Naive B cell (primary cell): Measurements from ENCODE around the gene GMFB. TPM values are rescaled to one million over a fixed set of nuclear protein-coding genes. Genes with fewer than 3 reads are reported as not detected.
"Not testable (repeated sequence)": the region's sequence is repeated elsewhere in the genome, so short reads cannot be mapped to it uniquely, and the experiment has no call there.

ENCODE experiments used
- ATAC-seq, 2 donors: fragments of 150-1000 bp; cut with Tn5 transposase; 2 replicates each; pipeline ENCODE4 v1.10.0; 2021; ENCODE audit warnings: low read depth in 2 of 2, mild to moderate bottlenecking in 2 of 2, moderate library complexity in 2 of 2
- DNase-seq: peaks from one replicate; pipeline ENCODE4 v3.0.0; 2022
- H3K27ac Mint-ChIP-seq, 6 donors: one replicate each; pipeline ENCODE4 v1.8.0; 2020 to 2022; ENCODE audit warnings: mild to moderate bottlenecking in 6 of 6, mixed read lengths in 6 of 6, moderate library complexity in 5 of 6, inconsistent platforms in 2 of 6
- H3K27me3 Mint-ChIP-seq, 3 donors: one replicate each; pipeline ENCODE4 v1.8.0; 2021 to 2022; ENCODE audit warnings: mixed read lengths in 3 of 3, mild to moderate bottlenecking in 1 of 3
- H3K36me3 Mint-ChIP-seq, 2 donors: one replicate each; pipeline ENCODE4 v1.8.0; 2020 to 2022; ENCODE audit warnings: mixed read lengths in 2 of 2, inconsistent platforms in 1 of 2, mild to moderate bottlenecking in 1 of 2
- H3K4me1 Mint-ChIP-seq, 3 donors: one replicate each; pipeline ENCODE4 v1.8.0; 2020 to 2022; ENCODE audit warnings: mixed read lengths in 3 of 3, inconsistent platforms in 1 of 3, mild to moderate bottlenecking in 1 of 3, moderate library complexity in 1 of 3
- H3K4me3 Mint-ChIP-seq, 8 donors: one replicate each; pipeline ENCODE4 v1.8.0; 2020 to 2022; ENCODE audit warnings: mild to moderate bottlenecking in 8 of 8, mixed read lengths in 8 of 8, moderate library complexity in 8 of 8, inconsistent platforms in 2 of 8
- H3K9me3 Mint-ChIP-seq, 7 donors: one replicate each; pipeline ENCODE4 v1.8.0; 2020 to 2022; ENCODE audit warnings: mixed read lengths in 7 of 7, mild to moderate bottlenecking in 5 of 7, inconsistent platforms in 2 of 7, moderate library complexity in 1 of 7
- polyA plus RNA-seq, 6 donors: library from polyadenylated mRNA; unstranded; fragments of 300-500 nt; fragmentation: Illumina TruSeq; gene quantifications; one replicate each; pipeline ENCODE4 v1.2.3, GENCODE V29; 2021; ENCODE audit warnings: low read depth in 6 of 6

The GMFB gene
- polyA plus RNA-seq, 6 donors from 2014 or later = 36.4 to 45.5 (median 39.7) TPM

- Mint-ChIP-seq H3K9me3 (no peaks in the 10 kb centered on the region), H3K36me3 (no peaks in the 10 kb centered on the region), H3K27me3 (peaks cover 4 to 25% (median 8%) of the 10 kb centered on the region in 3 donors), H3K27ac (no peak overlapping the region), H3K4me3 (no peak overlapping the region), H3K4me1 (peaks cover 0 to 8% (median 0%) of the 10 kb centered on the region in 3 donors)
- DNase-seq = no peak
- no peak for ATAC-seq
These were observed 41.5 kb downstream of the GMFB start for GRCh38 chr14:54447231-54447692.

DNA sequence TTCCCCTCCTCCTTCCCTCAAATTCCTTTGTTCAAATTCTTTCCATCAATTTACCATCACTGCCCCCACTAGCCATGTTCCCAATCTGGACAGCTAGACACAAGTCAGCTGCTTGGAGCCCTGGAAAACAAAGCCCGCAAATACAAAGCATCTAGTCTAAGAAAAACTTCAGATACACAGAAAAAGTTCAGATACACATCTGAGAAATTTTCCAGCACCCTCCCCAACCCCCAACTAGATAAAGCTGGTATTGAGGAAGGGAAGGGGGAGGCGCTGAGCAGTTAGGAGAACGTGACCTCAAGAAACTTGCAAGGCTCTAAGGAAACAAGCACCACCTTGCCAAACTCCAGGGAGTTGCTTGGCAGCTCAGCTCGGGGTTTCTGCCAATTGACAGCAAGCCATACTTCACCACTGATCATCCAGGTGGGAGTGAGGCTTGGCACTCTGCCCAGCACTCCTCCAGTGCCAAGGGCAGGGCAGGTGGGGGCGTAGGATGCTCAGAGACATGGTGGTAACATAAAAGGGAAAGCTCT is 42.6 kb downstream of the GMFB start:
- H3K4me1 Mint-ChIP-seq = peaks cover 7 to 14% (median 8%) of the 10 kb centered on the region in 3 donors
- H3K27ac Mint-ChIP-seq = no peak overlapping the region
- ATAC-seq = no peak
- no peaks in the 10 kb centered on the region for H3K9me3 Mint-ChIP-seq
- peak overlapping the region in 1 of 8 donors; percentile 16 for H3K4me3 Mint-ChIP-seq
- H3K36me3 Mint-ChIP-seq = no peaks in the 10 kb centered on the region
- H3K27me3 Mint-ChIP-seq = peaks cover 4 to 25% (median 8%) of the 10 kb centered on the region in 3 donors
- DNase-seq = no peak

GRCh38 chr14:54444681-54445080 is 44.1 kb downstream of the GMFB start:
- H3K27me3 Mint-ChIP-seq = peaks cover 4 to 25% (median 8%) of the 10 kb centered on the region in 3 donors
- DNase-seq = no peak
- ATAC-seq = no peak

GRCh38 chr14:54443981-54444380 is 44.8 kb downstream of the GMFB start:
- ATAC-seq (no peak), DNase-seq (no peak)
- H3K4me3 Mint-ChIP-seq = no peak overlapping the region
- no peaks in the 10 kb centered on the region for H3K9me3 Mint-ChIP-seq
- peaks cover 4 to 20% (median 4%) of the 10 kb centered on the region in 3 donors for H3K27me3 Mint-ChIP-seq
- H3K4me1 Mint-ChIP-seq = peaks cover 16 to 24% (median 23%) of the 10 kb centered on the region in 3 donors
- peak overlapping the region in 2 of 6 donors; percentile 11 to 72 for H3K27ac Mint-ChIP-seq
- H3K36me3 Mint-ChIP-seq = no peaks in the 10 kb centered on the region

More at GRCh38 chr14:54444681-54445080, 44.1 kb downstream of the GMFB start:
- H3K9me3 Mint-ChIP-seq = no peaks in the 10 kb centered on the region
- peaks cover 16 to 17% (median 16%) of the 10 kb centered on the region in 3 donors for H3K4me1 Mint-ChIP-seq
- H3K4me3 Mint-ChIP-seq = peak overlapping the region in 3 of 8 donors; percentile 10 to 35 (median 31)
- H3K27ac Mint-ChIP-seq = no peak overlapping the region
- H3K36me3 Mint-ChIP-seq = no peaks in the 10 kb centered on the region

DNA sequence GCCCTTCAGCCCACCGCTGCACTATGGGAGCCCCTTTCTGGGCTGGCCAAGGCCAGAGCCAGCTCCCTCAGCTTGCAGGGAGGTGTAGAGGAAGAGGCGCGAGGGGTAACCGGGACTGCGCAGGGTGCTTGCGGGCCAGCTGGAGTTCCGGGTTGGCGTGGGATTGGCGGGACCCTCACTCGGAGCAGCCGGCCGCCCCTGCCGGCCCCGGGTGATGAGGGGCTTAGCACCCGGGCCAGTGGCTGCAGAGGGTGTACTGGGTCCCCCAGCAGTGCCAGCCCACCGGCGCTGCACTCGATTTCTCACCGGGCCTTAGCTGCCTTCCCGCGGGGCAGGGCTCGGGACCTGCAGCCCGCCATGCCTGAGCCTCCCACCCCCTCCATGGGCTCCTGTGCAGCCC is 45.8 kb downstream of the GMFB start:
- ATAC-seq, H3K9me3 Mint-ChIP-seq, H3K4me3 Mint-ChIP-seq, DNase-seq, H3K27ac Mint-ChIP-seq, H3K36me3 Mint-ChIP-seq: not testable (repeated sequence)
- Mint-ChIP-seq H3K4me1 (peaks cover 16 to 31% (median 23%) of the 10 kb centered on the region in 3 donors), H3K27me3 (peaks cover 0 to 19% (median 4%) of the 10 kb centered on the region in 3 donors)

- Mint-ChIP-seq H3K27me3 (peaks cover 0 to 13% (median 0%) of the 10 kb centered on the region in 3 donors), H3K4me1 (peaks cover 27 to 45% (median 28%) of the 10 kb centered on the region in 3 donors), H3K36me3 (no peaks in the 10 kb centered on the region), H3K9me3 (no peaks in the 10 kb centered on the region), H3K4me3 (peak within 1 kb of the TSS; percentile 88 to 94 (median 91)), H3K27ac (peak within 1 kb of the TSS; percentile 80 to 96 (median 92))
- ATAC-seq = peak; percentile 94
- DNase-seq = peak; percentile 94
These were observed 47.6 kb downstream of the GMFB start, which contains the start of gene CNIH1 for GRCh38 chr14:54440873-54441868. Gene CNIH1, minus strand, starts transcription at chr14:54441374. Its CDS starts 47 bp downstream, at chr14:54441327.

- H3K36me3 Mint-ChIP-seq = peaks cover 0 to 6% of the 10 kb centered on the region in 2 donors
- DNase-seq (no peak), ATAC-seq (no peak)
- H3K27ac Mint-ChIP-seq = peak overlapping the region; percentile 38 to 92 (median 80)
- H3K27me3 Mint-ChIP-seq = peaks cover 0 to 7% (median 0%) of the 10 kb centered on the region in 3 donors
- H3K9me3 Mint-ChIP-seq = no peaks in the 10 kb centered on the region
- H3K4me3 Mint-ChIP-seq = peak overlapping the region; percentile 84 to 92 (median 89)
- peaks cover 32 to 50% (median 34%) of the 10 kb centered on the region in 3 donors for H3K4me1 Mint-ChIP-seq
These were observed 48.3 kb downstream of the GMFB start for GRCh38 chr14:54440476-54440872.

- H3K9me3 Mint-ChIP-seq = no peaks in the 10 kb centered on the region
These were observed 48.7 kb downstream of the GMFB start for GRCh38 chr14:54440037-54440436.

DNA sequence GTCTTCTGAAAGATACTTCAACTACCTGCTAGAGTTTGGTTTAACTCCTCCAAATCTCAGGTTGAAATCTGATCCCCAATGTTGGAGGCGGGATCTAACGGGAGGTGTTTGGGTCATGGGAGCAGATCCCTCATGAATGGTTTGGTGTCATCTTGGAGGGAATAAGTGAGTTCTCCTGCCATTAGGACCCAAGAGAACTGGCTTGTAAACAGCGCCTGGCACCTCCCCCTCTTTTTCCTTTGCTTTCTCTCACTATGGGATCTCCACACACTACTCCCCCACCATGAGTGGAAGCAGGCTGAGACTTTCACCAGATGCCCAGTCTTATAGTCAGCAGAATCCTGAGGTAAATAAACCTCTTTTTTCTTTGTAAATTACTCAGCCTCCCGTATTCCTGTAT is 50.1 kb downstream of the GMFB start:
- Mint-ChIP-seq H3K9me3 (no peaks in the 10 kb centered on the region), H3K27me3 (no peaks in the 10 kb centered on the region), H3K4me1 (peaks cover 37 to 59% (median 46%) of the 10 kb centered on the region in 3 donors), H3K27ac (peak overlapping the region in 1 of 6 donors; percentile 65), H3K4me3 (peak overlapping the region in 4 of 8 donors; percentile 19 to 51 (median 46)), H3K36me3 (peaks cover 0 to 6% of the 10 kb centered on the region in 2 donors)
- DNase-seq = no peak
- no peak for ATAC-seq

More at GRCh38 chr14:54440037-54440436, 48.7 kb downstream of the GMFB start:
- H3K4me3 Mint-ChIP-seq = peak overlapping the region; percentile 84 to 92 (median 89)
- peaks cover 0 to 6% of the 10 kb centered on the region in 2 donors for H3K36me3 Mint-ChIP-seq
- DNase-seq = no peak
- peaks cover 33 to 54% (median 38%) of the 10 kb centered on the region in 3 donors for H3K4me1 Mint-ChIP-seq
- peak overlapping the region in 3 of 6 donors; percentile 59 to 91 (median 70) for H3K27ac Mint-ChIP-seq
- peaks cover 0 to 7% (median 0%) of the 10 kb centered on the region in 3 donors for H3K27me3 Mint-ChIP-seq
- ATAC-seq = no peak

DNA sequence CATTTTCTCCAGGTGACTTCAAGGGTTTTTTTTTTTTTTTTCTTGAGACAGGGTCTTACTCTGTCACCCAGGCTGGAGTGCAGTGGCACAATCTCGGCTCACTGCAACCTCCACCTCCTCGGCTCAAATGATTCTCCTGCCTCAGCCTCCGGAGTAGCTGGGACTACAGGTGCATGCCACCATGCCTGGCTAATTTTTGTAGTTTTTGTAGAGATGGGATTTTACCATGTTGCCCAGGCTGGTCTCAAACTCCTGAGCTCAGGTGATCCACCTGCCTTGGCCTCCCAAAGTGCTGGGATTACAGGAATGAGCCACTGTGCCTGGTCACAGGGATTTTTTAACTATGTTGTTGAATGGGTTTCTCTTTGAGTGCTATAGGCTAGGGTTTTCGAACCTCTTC is 50.8 kb downstream of the GMFB start:
- not testable (repeated sequence) for H3K27me3 Mint-ChIP-seq, H3K9me3 Mint-ChIP-seq, ATAC-seq, DNase-seq, H3K36me3 Mint-ChIP-seq
- Mint-ChIP-seq H3K27ac (peak overlapping the region in 1 of 6 donors; percentile 27), H3K4me1 (peaks cover 37 to 59% (median 46%) of the 10 kb centered on the region in 3 donors), H3K4me3 (peak overlapping the region in 2 of 8 donors; percentile 30 to 56)

DNA sequence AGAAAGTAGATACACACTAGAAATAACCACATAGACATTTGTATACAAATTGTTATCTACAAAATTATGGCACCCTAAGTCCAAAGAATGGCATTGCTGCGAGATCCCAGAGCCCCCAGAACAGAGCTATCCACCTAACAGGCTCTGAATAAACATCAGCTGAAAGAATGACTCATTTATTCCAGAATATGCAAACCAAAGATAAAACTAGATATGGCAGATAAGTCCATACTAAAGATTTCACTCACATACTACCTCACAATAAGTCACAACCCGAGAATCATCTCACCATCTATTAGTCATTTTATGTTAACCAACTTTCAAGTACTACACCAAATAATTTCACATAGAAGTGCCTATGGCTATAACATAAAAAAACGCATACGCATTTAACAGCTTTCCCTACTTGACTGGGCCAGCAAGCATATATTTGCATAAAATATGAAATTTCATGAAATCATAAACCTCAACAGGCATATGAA is 53.2 kb downstream of the GMFB start:
- Mint-ChIP-seq H3K4me3 (peak overlapping the region in 1 of 8 donors; percentile 3), H3K27me3 (no peaks in the 10 kb centered on the region), H3K27ac (peak overlapping the region in 1 of 6 donors; percentile 11), H3K36me3 (peaks cover 0 to 6% of the 10 kb centered on the region in 2 donors), H3K9me3 (no peaks in the 10 kb centered on the region), H3K4me1 (peaks cover 29 to 51% (median 39%) of the 10 kb centered on the region in 3 donors)
- ATAC-seq (no peak), DNase-seq (no peak)

GRCh38 chr14:54428527-54428926 is 60.3 kb downstream of the GMFB start:
- H3K36me3 Mint-ChIP-seq = peaks cover 0 to 19% of the 10 kb centered on the region in 2 donors
- H3K4me3 Mint-ChIP-seq = no peak overlapping the region
- H3K4me1 Mint-ChIP-seq = no peaks in the 10 kb centered on the region
- H3K27me3 Mint-ChIP-seq = no peaks in the 10 kb centered on the region
- DNase-seq (no peak), ATAC-seq (no peak)
- no peaks in the 10 kb centered on the region for H3K9me3 Mint-ChIP-seq
- H3K27ac Mint-ChIP-seq = no peak overlapping the region

DNA sequence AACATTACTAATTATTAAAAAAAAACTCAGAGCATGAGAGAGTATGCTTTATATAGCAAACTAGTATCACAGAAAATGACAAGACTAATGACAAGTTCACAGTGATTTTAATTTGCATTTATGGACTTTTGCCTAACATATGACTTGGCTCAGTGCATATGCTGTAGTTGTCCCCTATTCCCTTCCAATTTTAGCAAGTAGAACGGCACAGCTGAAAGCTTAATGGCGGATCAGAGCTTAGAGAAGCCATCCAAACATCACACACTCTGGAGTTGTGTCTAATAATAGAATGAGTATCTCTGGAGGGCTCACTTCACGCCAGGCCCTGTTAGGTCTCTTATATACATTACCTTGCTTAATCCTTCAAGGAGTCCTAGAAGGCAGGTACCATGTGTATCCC is 60.9 kb downstream of the GMFB start:
- peaks cover 0 to 19% of the 10 kb centered on the region in 2 donors for H3K36me3 Mint-ChIP-seq
- no peaks in the 10 kb centered on the region for H3K4me1 Mint-ChIP-seq
- H3K27me3 Mint-ChIP-seq = no peaks in the 10 kb centered on the region
- DNase-seq (no peak), ATAC-seq (no peak)
- peak overlapping the region in 1 of 6 donors; percentile 36 for H3K27ac Mint-ChIP-seq
- H3K4me3 Mint-ChIP-seq = no peak overlapping the region
- no peaks in the 10 kb centered on the region for H3K9me3 Mint-ChIP-seq
